PFSK-1 (cell line): ENCODE measurements around the gene GKN2.

Experiments
- FOXP2 ChIP-seq: optimal IDR thresholded peaks from 2 replicates; pipeline ENCODE3; 2011; ENCODE audit warnings: borderline replicate concordance, control low read depth, inconsistent platforms; ENCODE audit not compliant: insufficient read depth; ENCODE audit errors: extremely low read length, extremely low read depth
- POLR2AphosphoS5 ChIP-seq: IDR thresholded peaks from 2 replicates; pipeline ENCODE4 v1.6.1; 2012; ENCODE audit warnings: low read depth, mild to moderate bottlenecking, control low read depth, low read length, moderate library complexity
- SIN3A ChIP-seq: IDR thresholded peaks from 2 replicates; pipeline ENCODE4 v1.6.1; 2012; ENCODE audit warnings: mild to moderate bottlenecking, low read length, moderate library complexity, borderline replicate concordance; ENCODE audit not compliant: insufficient read depth
- TAF1 ChIP-seq: IDR thresholded peaks from 2 replicates; pipeline ENCODE4 v1.6.1; 2012; ENCODE audit warnings: low read length, control low read depth, borderline replicate concordance; ENCODE audit not compliant: insufficient read depth
- TF ChIP-seq, protein P1 (sequence below), 2 experiments: IDR thresholded peaks; 2 replicates each; pipeline versions ENCODE4 v1.6.1 to v1.8.0; 2011 to 2012; ENCODE audit warnings: low read depth in 2 of 2, low read length in 2 of 2, control low read depth in 1 of 2, inconsistent platforms in 1 of 2, mild to moderate bottlenecking in 1 of 2, moderate library complexity in 1 of 2; ENCODE audit not compliant: insufficient read depth in 1 of 2

Gene GKN2

GRCh38 chr2:68921646-68922045 is 31.0 kb downstream of the GKN2 start:
- TF ChIP-seq FOXP2 (no peak), SIN3A (no peak), TAF1 (no peak), POLR2AphosphoS5 (no peak)
- TF ChIP-seq, protein P1, sequence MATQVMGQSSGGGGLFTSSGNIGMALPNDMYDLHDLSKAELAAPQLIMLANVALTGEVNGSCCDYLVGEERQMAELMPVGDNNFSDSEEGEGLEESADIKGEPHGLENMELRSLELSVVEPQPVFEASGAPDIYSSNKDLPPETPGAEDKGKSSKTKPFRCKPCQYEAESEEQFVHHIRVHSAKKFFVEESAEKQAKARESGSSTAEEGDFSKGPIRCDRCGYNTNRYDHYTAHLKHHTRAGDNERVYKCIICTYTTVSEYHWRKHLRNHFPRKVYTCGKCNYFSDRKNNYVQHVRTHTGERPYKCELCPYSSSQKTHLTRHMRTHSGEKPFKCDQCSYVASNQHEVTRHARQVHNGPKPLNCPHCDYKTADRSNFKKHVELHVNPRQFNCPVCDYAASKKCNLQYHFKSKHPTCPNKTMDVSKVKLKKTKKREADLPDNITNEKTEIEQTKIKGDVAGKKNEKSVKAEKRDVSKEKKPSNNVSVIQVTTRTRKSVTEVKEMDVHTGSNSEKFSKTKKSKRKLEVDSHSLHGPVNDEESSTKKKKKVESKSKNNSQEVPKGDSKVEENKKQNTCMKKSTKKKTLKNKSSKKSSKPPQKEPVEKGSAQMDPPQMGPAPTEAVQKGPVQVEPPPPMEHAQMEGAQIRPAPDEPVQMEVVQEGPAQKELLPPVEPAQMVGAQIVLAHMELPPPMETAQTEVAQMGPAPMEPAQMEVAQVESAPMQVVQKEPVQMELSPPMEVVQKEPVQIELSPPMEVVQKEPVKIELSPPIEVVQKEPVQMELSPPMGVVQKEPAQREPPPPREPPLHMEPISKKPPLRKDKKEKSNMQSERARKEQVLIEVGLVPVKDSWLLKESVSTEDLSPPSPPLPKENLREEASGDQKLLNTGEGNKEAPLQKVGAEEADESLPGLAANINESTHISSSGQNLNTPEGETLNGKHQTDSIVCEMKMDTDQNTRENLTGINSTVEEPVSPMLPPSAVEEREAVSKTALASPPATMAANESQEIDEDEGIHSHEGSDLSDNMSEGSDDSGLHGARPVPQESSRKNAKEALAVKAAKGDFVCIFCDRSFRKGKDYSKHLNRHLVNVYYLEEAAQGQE (IDR thresholded peaks at IDR 0.05; ENCODE audit: insufficient read depth in 1 of 2, low read depth in 2 of 2, low read length in 2 of 2) = no peak

GRCh38 chr2:68920481-68921170 is 32.1 kb downstream of the GKN2 start:
- TF ChIP-seq, protein P1 (IDR thresholded peaks at IDR 0.05; ENCODE audit: insufficient read depth in 1 of 2, low read depth in 2 of 2, low read length in 2 of 2) = no peak
- TF ChIP-seq FOXP2 (no peak), SIN3A (no peak), POLR2AphosphoS5 (no peak), TAF1 (no peak)

GRCh38 chr2:68918497-68918896 is 34.2 kb downstream of the GKN2 start:
- no peak for TF ChIP-seq SIN3A
- no peak for TF ChIP-seq TAF1
- TF ChIP-seq POLR2AphosphoS5 = no peak
- TF ChIP-seq FOXP2 = no peak
- TF ChIP-seq, protein P1 (IDR thresholded peaks at IDR 0.05; ENCODE audit: insufficient read depth in 1 of 2, low read depth in 2 of 2, low read length in 2 of 2) = no peak

GRCh38 chr2:68917034-68917718 is 35.5 kb downstream of the GKN2 start:
- TF ChIP-seq, protein P1 (IDR thresholded peaks at IDR 0.05; ENCODE audit: insufficient read depth in 1 of 2, low read depth in 2 of 2, low read length in 2 of 2) = no peak

DNA sequence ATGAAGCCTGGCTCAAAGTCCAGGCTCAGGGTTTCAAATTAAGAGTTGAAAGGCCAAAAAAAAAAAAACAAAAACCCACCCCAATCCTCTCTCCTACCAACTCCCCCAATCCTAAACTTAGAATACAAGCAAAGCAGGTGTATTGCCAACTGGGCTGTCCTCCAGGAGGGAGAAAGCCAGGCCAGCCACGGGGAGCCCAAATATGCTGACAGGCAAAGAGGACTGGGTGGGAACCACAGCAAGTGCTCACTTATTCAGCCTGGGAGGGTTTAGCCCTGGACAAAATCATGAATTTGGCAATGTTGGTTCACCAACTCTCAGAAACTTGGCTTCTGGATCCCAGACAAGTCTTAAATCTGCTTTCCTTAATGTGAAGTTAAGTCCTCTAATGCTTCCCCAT is 36.5 kb downstream of the GKN2 start:
- no peak for TF ChIP-seq FOXP2
- TF ChIP-seq POLR2AphosphoS5 = no peak
- no peak for TF ChIP-seq SIN3A
- TF ChIP-seq, protein P1 (IDR thresholded peaks at IDR 0.05; ENCODE audit: insufficient read depth in 1 of 2, low read depth in 2 of 2, low read length in 2 of 2) = no peak
- TF ChIP-seq TAF1 = no peak
